HEK293 (cell line): Measurements from ENCODE around the gene FAM151A.

ENCODE experiments used
- CTCF ChIA-PET: fragments of 350-600 bp; formaldehyde crosslinking; extraction: SDS; loops from one replicate; lab custom pipeline; 2021; ENCODE audit warnings: antibody characterized with exemption; lab: Yijun Ruan, JAX
- POLR2A ChIA-PET: fragments of 300-600 bp; formaldehyde crosslinking; extraction: SDS; loops from one replicate; lab custom pipeline; 2020; ENCODE audit warnings: antibody characterized with exemption, inconsistent platforms; lab: Yijun Ruan, JAX
- H3K27ac ChIP-seq: fragments of 200-500 bp; sonication (Bioruptor generic); 2 replicates; pipeline ENCODE4 v1.5.1; 2014; ENCODE audit warnings: low read depth, low read length, control low read depth, inconsistent platforms; ENCODE audit errors: extremely low read depth
- H3K36me3 ChIP-seq, 2 experiments: fragments of 200-500 bp in 1 of 2; sonication (Bioruptor generic) in 1 of 2; 1 replicate in 1 of 2; 2 replicates in 1 of 2; pipeline ENCODE4 v1.5.1; 2014 to 2017; ENCODE audit warnings: inconsistent platforms in 2 of 2, low read length in 2 of 2; ENCODE audit not compliant: control insufficient read depth in 2 of 2, insufficient read depth in 1 of 2
- H3K4me1 ChIP-seq: fragments of 200-500 bp; sonication (Bioruptor generic); 2 replicates; pipeline ENCODE4 v1.5.1; 2014; ENCODE audit warnings: mild to moderate bottlenecking, low read length, inconsistent platforms; ENCODE audit not compliant: control insufficient read depth, insufficient read depth
- H3K4me3 ChIP-seq: 2 replicates; pipeline ENCODE4 v1.5.1; 2011; ENCODE audit warnings: low read depth, mild to moderate bottlenecking, control low read depth, low read length, moderate library complexity
- H3K9me3 ChIP-seq: fragments of 200-500 bp; sonication (Bioruptor generic); 2 replicates; pipeline ENCODE4 v1.5.1; 2014; ENCODE audit warnings: low read depth, low read length, inconsistent platforms; ENCODE audit not compliant: control insufficient read depth, insufficient read depth
- KLF1 ChIP-seq: fragments of 450-650 bp; formaldehyde crosslinking; IDR thresholded peaks from 2 replicates; pipeline ENCODE4 v1.5.1; 2016; ENCODE audit warnings: missing biosample characterization, missing genetic modification characterization
- KLF7 ChIP-seq: fragments of 450-650 bp; formaldehyde crosslinking; IDR thresholded peaks from 2 replicates; pipeline ENCODE4 v1.5.1; 2016; ENCODE audit warnings: missing biosample characterization, missing genetic modification characterization, borderline replicate concordance
- OSR2 ChIP-seq: fragments of 450-650 bp; formaldehyde crosslinking; IDR thresholded peaks from 2 replicates; pipeline ENCODE4 v1.5.1; 2016; ENCODE audit warnings: missing biosample characterization, missing genetic modification characterization
- PATZ1 ChIP-seq: fragments of 450-650 bp; formaldehyde crosslinking; IDR thresholded peaks from 2 replicates; pipeline ENCODE4 v1.5.1; 2016; ENCODE audit warnings: missing biosample characterization, missing genetic modification characterization
- PBX3 ChIP-seq: sonication (generic); formaldehyde crosslinking; IDR thresholded peaks from 2 replicates; pipeline ENCODE4 v1.8.1; 2022; ENCODE audit warnings: mild to moderate bottlenecking, moderate library complexity, missing genetic modification reagents
- PRDM1 ChIP-seq: fragments of 450-650 bp; formaldehyde crosslinking; IDR thresholded peaks from 2 replicates; pipeline ENCODE4; 2016; ENCODE audit warnings: missing biosample characterization, missing genetic modification characterization
- YY1 ChIP-seq: fragments of 450-650 bp; formaldehyde crosslinking; IDR thresholded peaks from 2 replicates; pipeline ENCODE4 v1.5.1; 2018; ENCODE audit warnings: missing biosample characterization, missing genetic modification characterization
- ZNF132 ChIP-seq: fragments of 450-650 bp; formaldehyde crosslinking; IDR thresholded peaks from 2 replicates; pipeline ENCODE4 v1.5.1; 2017; ENCODE audit warnings: missing biosample characterization, missing genetic modification characterization, borderline replicate concordance
- ZNF133 ChIP-seq: fragments of 450-650 bp; formaldehyde crosslinking; IDR thresholded peaks from 2 replicates; pipeline ENCODE4 v1.5.1; 2016; ENCODE audit warnings: missing biosample characterization, missing genetic modification characterization
- ZNF223 ChIP-seq: fragments of 450-650 bp; formaldehyde crosslinking; IDR thresholded peaks from 2 replicates; pipeline ENCODE4 v1.5.1; 2016; ENCODE audit warnings: missing biosample characterization, missing genetic modification characterization
- ZNF23 ChIP-seq: fragments of 450-650 bp; formaldehyde crosslinking; IDR thresholded peaks from 2 replicates; pipeline ENCODE4 v1.5.1; 2016; ENCODE audit warnings: missing biosample characterization, missing genetic modification characterization, borderline replicate concordance
- ZNF24 ChIP-seq: fragments of 450-650 bp; formaldehyde crosslinking; IDR thresholded peaks from 2 replicates; pipeline ENCODE4 v1.5.1; 2016; ENCODE audit warnings: missing biosample characterization, missing genetic modification characterization
- ZNF26 ChIP-seq: fragments of 450-650 bp; formaldehyde crosslinking; IDR thresholded peaks from 2 replicates; pipeline ENCODE4 v1.5.1; 2016; ENCODE audit warnings: missing biosample characterization, missing genetic modification characterization
- ZNF266 ChIP-seq: fragments of 450-650 bp; formaldehyde crosslinking; IDR thresholded peaks from 2 replicates; pipeline ENCODE4 v1.5.1; 2016; ENCODE audit warnings: missing biosample characterization, missing genetic modification characterization, low read depth
- ZNF354C ChIP-seq: fragments of 450-650 bp; formaldehyde crosslinking; IDR thresholded peaks from 2 replicates; pipeline ENCODE4 v1.5.1; 2016; ENCODE audit warnings: missing biosample characterization, missing genetic modification characterization, low read depth, borderline replicate concordance
- ZNF398 ChIP-seq: fragments of 450-650 bp; formaldehyde crosslinking; IDR thresholded peaks from 2 replicates; pipeline ENCODE4 v1.5.1; 2017; ENCODE audit warnings: missing biosample characterization, missing genetic modification characterization
- ZNF423 ChIP-seq: fragments of 450-650 bp; formaldehyde crosslinking; IDR thresholded peaks from 2 replicates; pipeline ENCODE4 v1.5.1; 2016; ENCODE audit warnings: missing biosample characterization, missing genetic modification characterization
- ZNF596 ChIP-seq: fragments of 450-650 bp; IDR thresholded peaks from 2 replicates; pipeline ENCODE4 v1.5.0; 2018; ENCODE audit warnings: missing biosample characterization, mild to moderate bottlenecking, missing genetic modification characterization, moderate library complexity
- ZNF621 ChIP-seq: fragments of 450-650 bp; formaldehyde crosslinking; IDR thresholded peaks from 2 replicates; pipeline ENCODE4 v1.5.1; 2017; ENCODE audit warnings: missing biosample characterization, missing genetic modification characterization
- ZNF658 ChIP-seq: fragments of 450-650 bp; formaldehyde crosslinking; IDR thresholded peaks from 2 replicates; pipeline ENCODE4; 2016; ENCODE audit warnings: missing biosample characterization, missing genetic modification characterization
- ZNF768 ChIP-seq: fragments of 450-650 bp; formaldehyde crosslinking; IDR thresholded peaks from 2 replicates; pipeline ENCODE4 v1.5.1; 2018; ENCODE audit warnings: missing biosample characterization, mild to moderate bottlenecking, missing genetic modification characterization
- ZNF792 ChIP-seq: fragments of 450-650 bp; formaldehyde crosslinking; IDR thresholded peaks from 2 replicates; pipeline ENCODE4 v1.5.1; 2016; ENCODE audit warnings: missing biosample characterization, missing genetic modification characterization
- ZSCAN16 ChIP-seq: fragments of 450-650 bp; formaldehyde crosslinking; IDR thresholded peaks from 2 replicates; pipeline ENCODE4 v1.5.1; 2016; ENCODE audit warnings: missing biosample characterization, missing genetic modification characterization
- ZSCAN23 ChIP-seq: fragments of 450-650 bp; formaldehyde crosslinking; IDR thresholded peaks from 2 replicates; pipeline ENCODE4 v1.5.1; 2016; ENCODE audit warnings: missing biosample characterization, missing genetic modification characterization
- ZSCAN30 ChIP-seq: fragments of 450-650 bp; IDR thresholded peaks from 2 replicates; pipeline ENCODE4 v1.5.1; 2018; ENCODE audit warnings: missing biosample characterization, mild to moderate bottlenecking, missing genetic modification characterization, moderate library complexity
- ZSCAN5A ChIP-seq: fragments of 450-650 bp; formaldehyde crosslinking; IDR thresholded peaks from 2 replicates; pipeline ENCODE4 v1.5.1; 2016; ENCODE audit warnings: missing biosample characterization, missing genetic modification characterization
- ZXDB ChIP-seq: fragments of 450-650 bp; formaldehyde crosslinking; IDR thresholded peaks from 2 replicates; pipeline ENCODE4 v1.5.1; 2016; ENCODE audit warnings: missing biosample characterization, missing genetic modification characterization

Gene FAM151A

GRCh38 chr1:54575605-54576290 is 47.6 kb downstream of the FAM151A start:
- ChIA-PET CTCF (interaction anchor here (0.5 to 1.2 kb wide), 2 partner anchors 139 to 744 kb away, joined by 3 to 4 read pairs; no protein-coding TSS in a partner anchor), POLR2A (no interaction called here)
- no peaks in the 10 kb centered on the region for H3K4me1 ChIP-seq
- H3K27ac ChIP-seq = no peak overlapping the region
- no peak overlapping the region for H3K4me3 ChIP-seq
- TF ChIP-seq ZSCAN23 (tag by site-specific recombination) = no peak
- no peak for TF ChIP-seq OSR2 (tag by site-specific recombination)
- TF ChIP-seq ZNF23 (tag by site-specific recombination) = no peak
- no peak for TF ChIP-seq ZNF24 (tag by site-specific recombination)
- no peak for TF ChIP-seq ZNF354C (tag by site-specific recombination)
- TF ChIP-seq YY1 (tag by site-specific recombination) = no peak
- TF ChIP-seq ZSCAN30 (tag by site-specific recombination) = no peak
- no peak for TF ChIP-seq PATZ1 (tag by site-specific recombination)
- TF ChIP-seq ZNF266 (tag by site-specific recombination) = no peak
- no peak for TF ChIP-seq ZNF658
- no peak for TF ChIP-seq ZNF132 (tag by site-specific recombination)
- TF ChIP-seq ZNF398 (tag by site-specific recombination) = no peak
- no peak for TF ChIP-seq ZNF621
- no peak for TF ChIP-seq ZSCAN5A (tag by site-specific recombination)
- no peak for TF ChIP-seq ZNF223 (tag by site-specific recombination)
- TF ChIP-seq ZNF792 = no peak
- no peak for TF ChIP-seq ZXDB (tag by site-specific recombination)
- TF ChIP-seq PRDM1 = no peak
- TF ChIP-seq ZSCAN16 (tag by site-specific recombination) = no peak
- TF ChIP-seq ZNF768 = no peak
- no peaks in the 10 kb centered on the region for H3K36me3 ChIP-seq
- no peaks in the 10 kb centered on the region for H3K9me3 ChIP-seq

GRCh38 chr1:54575161-54575560 is 48.2 kb downstream of the FAM151A start:
- CTCF ChIA-PET = interaction anchor here (0.6 kb wide), 1 partner anchor 122 kb away, joined by 4 read pairs; no protein-coding TSS in a partner anchor
- no peak overlapping the region for H3K27ac ChIP-seq
- TF ChIP-seq ZNF596 (no peak), ZNF26 (tag by site-specific recombination) (no peak), KLF7 (tag by site-specific recombination) (no peak), PBX3 (CRISPR knock-in tag) (no peak), ZNF133 (tag by site-specific recombination) (no peak), KLF1 (tag by site-specific recombination) (no peak), ZNF423 (no peak), ZNF24 (tag by site-specific recombination) (no peak), ZSCAN30 (tag by site-specific recombination) (no peak)

More at GRCh38 chr1:54575161-54575560, 48.2 kb downstream of the FAM151A start:
- Histone ChIP-seq H3K36me3 (no peaks in the 10 kb centered on the region), H3K4me3 (no peak overlapping the region), H3K9me3 (no peaks in the 10 kb centered on the region), H3K4me1 (no peaks in the 10 kb centered on the region)
- POLR2A ChIA-PET = no interaction called here
